Glutamatergic neuron (in vitro differentiated cells): ENCODE data around the gene KIRREL3. TPM values are rescaled to one million over a fixed set of nuclear protein-coding genes. Genes with fewer than 3 reads are reported as not detected.

Experiments
- DNase-seq: peaks from one replicate; pipeline ENCODE4 v3.0.0; 2022
- H3K27ac Mint-ChIP-seq: one replicate; pipeline ENCODE4 v1.8.0; 2020; ENCODE audit warnings: mild to moderate bottlenecking, mixed read lengths, inconsistent platforms; ENCODE audit not compliant: unreplicated experiment
- H3K27me3 Mint-ChIP-seq: one replicate; pipeline ENCODE4 v1.8.0; 2020; ENCODE audit warnings: mild to moderate bottlenecking, moderate library complexity, mixed read lengths, inconsistent platforms; ENCODE audit not compliant: unreplicated experiment
- H3K36me3 Mint-ChIP-seq: one replicate; pipeline ENCODE4 v1.8.0; 2020; ENCODE audit warnings: mild to moderate bottlenecking, mixed read lengths, inconsistent platforms; ENCODE audit not compliant: unreplicated experiment
- H3K4me1 Mint-ChIP-seq: one replicate; pipeline ENCODE4 v1.8.0; 2020; ENCODE audit warnings: mild to moderate bottlenecking, low read depth, mixed read lengths, inconsistent platforms; ENCODE audit not compliant: unreplicated experiment
- H3K4me3 Mint-ChIP-seq: one replicate; pipeline ENCODE4 v1.8.0; 2020; ENCODE audit warnings: mild to moderate bottlenecking, mixed read lengths, inconsistent platforms; ENCODE audit not compliant: unreplicated experiment
- H3K9me3 Mint-ChIP-seq: one replicate; pipeline ENCODE4 v1.8.0; 2020; ENCODE audit warnings: mild to moderate bottlenecking, moderate library complexity, mixed read lengths, inconsistent platforms; ENCODE audit not compliant: unreplicated experiment
- CTCF ChIP-seq: fragments of 200-600 bp; sonication (generic); IDR thresholded peaks from one replicate; pipeline ENCODE4 v1.5.0; 2021; ENCODE audit not compliant: partially characterized antibody, unreplicated experiment
- total RNA-seq: library from RNA; stranded (reverse); fragmentation: NEBNext Ultra II Directional; extraction: Animal tissue kit (Norgen Biotek cat#: 25700); gene quantifications from one replicate; pipeline ENCODE4 v1.2.1, GENCODE V29; 2021; ENCODE audit not compliant: unreplicated experiment

The KIRREL3 gene
- total RNA-seq, 1 donor from 2014 or later, result 25.3 TPM

GRCh38 chr11:126830216-126830806 is 170.3 kb downstream of the KIRREL3 start:
- no peak overlapping the region for H3K4me3 Mint-ChIP-seq
- DNase-seq, result no peak
- TF ChIP-seq CTCF, result no peak
- H3K36me3 Mint-ChIP-seq, result peaks cover 11% of the 10 kb centered on the region
- no peaks in the 10 kb centered on the region for H3K27me3 Mint-ChIP-seq
- peaks cover 5% of the 10 kb centered on the region for H3K9me3 Mint-ChIP-seq
- no peak overlapping the region for H3K27ac Mint-ChIP-seq
- no peaks in the 10 kb centered on the region for H3K4me1 Mint-ChIP-seq

GRCh38 chr11:126829716-126830115 is 170.9 kb downstream of the KIRREL3 start:
- no peaks in the 10 kb centered on the region for H3K27me3 Mint-ChIP-seq
- DNase-seq, result no peak
- H3K4me1 Mint-ChIP-seq, result no peaks in the 10 kb centered on the region
- TF ChIP-seq CTCF, result no peak
- peaks cover 3% of the 10 kb centered on the region for H3K9me3 Mint-ChIP-seq
- no peak overlapping the region for H3K27ac Mint-ChIP-seq
- H3K4me3 Mint-ChIP-seq, result no peak overlapping the region
- H3K36me3 Mint-ChIP-seq, result peaks cover 11% of the 10 kb centered on the region

GRCh38 chr11:126824035-126824607 is 176.4 kb downstream of the KIRREL3 start:
- peaks cover 4% of the 10 kb centered on the region for H3K9me3 Mint-ChIP-seq
- H3K27me3 Mint-ChIP-seq, result peaks cover 7% of the 10 kb centered on the region
- H3K36me3 Mint-ChIP-seq, result peaks cover 5% of the 10 kb centered on the region
- H3K4me3 Mint-ChIP-seq, result no peak overlapping the region
- DNase-seq, result no peak
- no peak for TF ChIP-seq CTCF
- peaks cover 15% of the 10 kb centered on the region for H3K4me1 Mint-ChIP-seq
- no peak overlapping the region for H3K27ac Mint-ChIP-seq

GRCh38 chr11:126823274-126823673 is 177.3 kb downstream of the KIRREL3 start:
- DNase-seq, result peak; percentile 36
- Mint-ChIP-seq H3K27me3 (peaks cover 7% of the 10 kb centered on the region), H3K4me3 (peak overlapping the region; percentile 32)

More at GRCh38 chr11:126823274-126823673, 177.3 kb downstream of the KIRREL3 start:
- peaks cover 4% of the 10 kb centered on the region for H3K9me3 Mint-ChIP-seq
- no peaks in the 10 kb centered on the region for H3K36me3 Mint-ChIP-seq
- TF ChIP-seq CTCF, result no peak
- H3K27ac Mint-ChIP-seq, result peak overlapping the region; percentile 78
- peaks cover 15% of the 10 kb centered on the region for H3K4me1 Mint-ChIP-seq
